SU-DHL-6 (cell line): ENCODE data around the gene RAP1GAP.

ENCODE experiments used
- H2AFZ ChIP-seq: fragments of 200-600 bp; sonication (generic); 2 replicates; pipeline ENCODE4 v1.6.1; 2014; ENCODE audit warnings: low read depth, mild to moderate bottlenecking, moderate library complexity, mixed read lengths, antibody characterized with exemption, low read length; ENCODE audit not compliant: severe bottlenecking
- H3F3A ChIP-seq: fragments of 200-600 bp; shearing (Covaris generic); 2 replicates; pipeline ENCODE4 v1.6.0; 2016; ENCODE audit warnings: antibody characterized with exemption, mild to moderate bottlenecking; ENCODE audit not compliant: insufficient read depth
- H3K27ac ChIP-seq: fragments of 200-600 bp; sonication (generic); 2 replicates; pipeline ENCODE4 v1.5.1; 2016; ENCODE audit warnings: low read depth, mild to moderate bottlenecking, low read length, moderate library complexity, mixed read lengths
- H3K27me3 ChIP-seq: fragments of 200-600 bp; sonication (generic), shearing (Covaris generic); 2 replicates; pipeline ENCODE4 v1.6.0; 2014; ENCODE audit warnings: mild to moderate bottlenecking, low read length
- H3K36me3 ChIP-seq: fragments of 200-600 bp; sonication (generic); 2 replicates; pipeline ENCODE4 v1.6.1; 2014; ENCODE audit warnings: mild to moderate bottlenecking, low read length, mixed read lengths
- H3K4me2 ChIP-seq: fragments of 300-600, 200-600 bp; shearing (Covaris generic), sonication (generic); 2 replicates; pipeline ENCODE4 v1.6.0; 2014; ENCODE audit warnings: low read length, low read depth, mild to moderate bottlenecking; ENCODE audit not compliant: poor library complexity, severe bottlenecking
- H3K4me3 ChIP-seq: fragments of 200-600 bp; sonication (generic); 2 replicates; pipeline ENCODE4 v1.5.1; 2014; ENCODE audit warnings: antibody characterized with exemption, low read length, mild to moderate bottlenecking, mixed read lengths; ENCODE audit not compliant: insufficient read depth, poor library complexity, severe bottlenecking
- H3K79me2 ChIP-seq: fragments of 200-600 bp; sonication (generic); 2 replicates; pipeline ENCODE4 v1.6.1; 2014; ENCODE audit warnings: mild to moderate bottlenecking, low read length, moderate library complexity; ENCODE audit not compliant: insufficient read depth
- H3K9ac ChIP-seq: fragments of 200-600 bp; sonication (generic); 2 replicates; pipeline ENCODE4 v1.7.0; 2014; ENCODE audit warnings: mild to moderate bottlenecking, low read length
- H3K9me2 ChIP-seq: fragments of 200-600 bp; sonication (generic); replicated peaks from 2 replicates; pipeline ENCODE4 v1.6.1; 2014; ENCODE audit warnings: low read length; ENCODE audit not compliant: insufficient read depth
- H3K9me3 ChIP-seq: fragments of 200-600 bp; sonication (generic); 2 replicates; pipeline ENCODE4 v1.6.1; 2014; ENCODE audit warnings: low read length, mixed read lengths; ENCODE audit not compliant: insufficient read depth
- H4K20me1 ChIP-seq: fragments of 200-600 bp; sonication (generic); 2 replicates; pipeline ENCODE4 v1.6.1; 2014; ENCODE audit warnings: low read depth, mild to moderate bottlenecking, antibody characterized with exemption, low read length, moderate library complexity, mixed read lengths
- EZH2phosphoT487 ChIP-seq: fragments of 200-600 bp; sonication (generic), shearing (Covaris generic); conservative IDR thresholded peaks from 2 replicates; pipeline ENCODE4 v1.6.1; 2018; ENCODE audit warnings: mild to moderate bottlenecking, antibody characterized with exemption, low read length, moderate library complexity, mixed read lengths
- TF ChIP-seq, protein P1 (sequence below): fragments of 200-600 bp; sonication (generic); IDR thresholded peaks from one replicate; pipeline ENCODE4 v1.5.1; 2017; ENCODE audit warnings: antibody characterized with exemption, mild to moderate bottlenecking, low read length, moderate library complexity; ENCODE audit not compliant: insufficient read depth, poor library complexity, severe bottlenecking

RAP1GAP gene

DNA sequence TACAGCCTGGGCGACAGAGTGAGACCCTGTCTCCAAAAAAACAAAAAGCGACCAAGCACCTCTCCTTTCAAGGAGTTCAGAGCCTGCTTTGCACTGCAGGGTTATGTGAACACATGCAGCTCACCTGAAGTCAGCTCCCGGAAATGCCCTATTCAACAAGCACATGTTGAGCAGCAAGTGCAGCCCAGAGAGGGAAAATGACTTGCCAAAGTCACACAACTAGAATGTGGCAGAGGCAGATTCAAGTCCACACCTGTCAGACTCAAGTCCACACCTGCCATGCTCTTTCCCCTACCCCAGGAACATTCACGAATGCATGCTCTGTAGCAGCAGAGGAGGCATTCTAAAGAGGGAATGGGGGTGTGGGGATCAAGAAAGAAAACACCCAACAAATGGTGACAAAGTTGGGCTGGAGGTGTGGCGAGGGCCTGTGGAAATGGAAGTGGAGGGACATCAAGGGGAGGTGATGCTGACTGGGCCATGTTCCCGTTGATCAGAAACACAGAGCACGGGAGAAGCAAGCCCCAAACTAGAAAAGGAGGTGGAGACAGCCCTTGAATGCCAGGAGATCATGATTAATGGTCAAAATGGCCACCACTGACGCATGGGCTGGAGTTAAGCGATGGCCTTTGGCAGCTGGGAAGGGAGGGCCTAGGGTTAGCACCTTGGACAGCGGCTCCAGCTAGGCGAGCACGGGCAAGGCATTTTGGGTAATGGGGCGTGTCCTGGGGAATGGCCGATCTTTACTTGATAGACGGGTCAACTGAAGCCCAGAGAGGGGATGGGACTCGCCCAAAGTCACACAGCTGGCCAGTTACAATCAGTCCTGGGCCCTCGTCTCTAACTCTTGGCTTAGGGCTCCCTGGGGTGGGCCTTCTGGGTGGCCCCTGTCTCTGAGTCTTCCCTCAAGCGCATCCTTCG lies 21.5 kb downstream of the RAP1GAP start:
- Histone ChIP-seq H3K4me2 (no peak overlapping the region), H3K9ac (no peak overlapping the region), H3K36me3 (no peaks in the 10 kb centered on the region), H3K79me2 (no peaks in the 10 kb centered on the region), H3F3A (no peaks in the 10 kb centered on the region), H3K9me2 (no peaks in the 10 kb centered on the region), H3K4me3 (no peak overlapping the region), H2AFZ (no peak overlapping the region), H3K9me3 (no peaks in the 10 kb centered on the region), H3K27me3 (no peaks in the 10 kb centered on the region), H3K27ac (no peak overlapping the region), H4K20me1 (no peaks in the 10 kb centered on the region)
- TF ChIP-seq, protein P1, sequence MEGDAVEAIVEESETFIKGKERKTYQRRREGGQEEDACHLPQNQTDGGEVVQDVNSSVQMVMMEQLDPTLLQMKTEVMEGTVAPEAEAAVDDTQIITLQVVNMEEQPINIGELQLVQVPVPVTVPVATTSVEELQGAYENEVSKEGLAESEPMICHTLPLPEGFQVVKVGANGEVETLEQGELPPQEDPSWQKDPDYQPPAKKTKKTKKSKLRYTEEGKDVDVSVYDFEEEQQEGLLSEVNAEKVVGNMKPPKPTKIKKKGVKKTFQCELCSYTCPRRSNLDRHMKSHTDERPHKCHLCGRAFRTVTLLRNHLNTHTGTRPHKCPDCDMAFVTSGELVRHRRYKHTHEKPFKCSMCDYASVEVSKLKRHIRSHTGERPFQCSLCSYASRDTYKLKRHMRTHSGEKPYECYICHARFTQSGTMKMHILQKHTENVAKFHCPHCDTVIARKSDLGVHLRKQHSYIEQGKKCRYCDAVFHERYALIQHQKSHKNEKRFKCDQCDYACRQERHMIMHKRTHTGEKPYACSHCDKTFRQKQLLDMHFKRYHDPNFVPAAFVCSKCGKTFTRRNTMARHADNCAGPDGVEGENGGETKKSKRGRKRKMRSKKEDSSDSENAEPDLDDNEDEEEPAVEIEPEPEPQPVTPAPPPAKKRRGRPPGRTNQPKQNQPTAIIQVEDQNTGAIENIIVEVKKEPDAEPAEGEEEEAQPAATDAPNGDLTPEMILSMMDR = no peak

DNA sequence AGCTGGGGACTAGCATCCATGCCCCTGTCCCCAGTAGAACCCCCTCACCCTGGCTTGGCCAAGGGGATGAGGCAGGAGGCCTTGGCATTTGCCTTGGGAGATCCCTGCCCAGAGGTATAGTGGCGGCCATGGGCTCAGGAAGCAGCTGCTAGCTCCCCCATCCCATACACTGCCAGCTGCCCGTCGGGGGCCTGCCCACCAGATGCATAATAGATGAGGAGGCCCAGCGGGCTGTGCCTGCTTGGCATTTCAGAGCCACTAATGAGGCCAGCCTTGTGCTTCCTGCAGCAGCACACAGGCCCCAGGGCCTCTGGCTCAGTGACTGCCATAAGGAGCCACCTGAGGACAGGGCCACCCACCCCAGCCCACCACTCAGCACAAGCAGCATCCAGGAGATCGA lies 23.6 kb downstream of the RAP1GAP start:
- Histone ChIP-seq H3K4me3 (no peak overlapping the region), H3K4me2 (no peak overlapping the region), H3K9ac (no peak overlapping the region), H3K79me2 (no peaks in the 10 kb centered on the region), H3K9me2 (no peaks in the 10 kb centered on the region), H3K27me3 (no peaks in the 10 kb centered on the region), H3F3A (no peaks in the 10 kb centered on the region), H2AFZ (no peak overlapping the region), H3K27ac (no peak overlapping the region), H3K36me3 (no peaks in the 10 kb centered on the region), H3K9me3 (no peaks in the 10 kb centered on the region), H4K20me1 (no peaks in the 10 kb centered on the region)
- no peak for TF ChIP-seq EZH2phosphoT487
- TF ChIP-seq, protein P1 = no peak

DNA sequence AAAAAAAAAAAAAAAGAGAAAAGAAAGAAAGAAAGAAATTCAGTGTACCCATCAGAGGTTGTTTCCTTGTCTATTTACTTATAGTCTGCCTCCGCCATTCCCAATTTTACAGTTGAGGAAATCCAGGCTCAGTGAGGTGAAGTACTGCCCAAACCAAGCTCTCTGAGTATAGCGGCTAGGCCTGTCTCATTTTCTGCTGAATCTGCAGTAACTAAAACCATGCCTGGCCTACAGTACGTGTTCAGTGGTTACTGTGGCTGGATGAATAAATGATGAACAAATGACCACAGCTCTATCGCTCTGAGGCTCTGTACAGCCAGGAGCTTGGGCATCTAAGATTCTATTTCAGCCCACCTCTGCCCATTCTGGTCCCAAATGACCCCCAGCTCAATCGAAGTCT lies 24.3 kb downstream of the RAP1GAP start:
- H3K9me3 ChIP-seq = no peaks in the 10 kb centered on the region
- H3K27ac ChIP-seq = no peak overlapping the region
- H3K9ac ChIP-seq = no peak overlapping the region
- H3K27me3 ChIP-seq = no peaks in the 10 kb centered on the region
- no peaks in the 10 kb centered on the region for H3K36me3 ChIP-seq
- no peak for TF ChIP-seq EZH2phosphoT487
- TF ChIP-seq, protein P1 = no peak
- H3K4me3 ChIP-seq = no peak overlapping the region
- H3K4me2 ChIP-seq = no peak overlapping the region
- H3K79me2 ChIP-seq = no peaks in the 10 kb centered on the region
- H3F3A ChIP-seq = no peaks in the 10 kb centered on the region
- H3K9me2 ChIP-seq = no peaks in the 10 kb centered on the region
- no peak overlapping the region for H2AFZ ChIP-seq
- no peaks in the 10 kb centered on the region for H4K20me1 ChIP-seq
